ENCODE measurements around the gene SRCAP.
"Not testable (repeated sequence)": the region's sequence is repeated elsewhere in the genome, so short reads cannot be mapped to it uniquely, and the experiment has no call there.

Gene SRCAP

GRCh38 chr16:30664616-30665109, 34.3 kb upstream of the SRCAP start:
- no peak for DNase-seq

- DNase-seq: no peak
These were observed 33.7 kb upstream of the SRCAP start for GRCh38 chr16:30665155-30665829.

GRCh38 chr16:30665830-30666190, 33.2 kb upstream of the SRCAP start:
- no peak for DNase-seq

DNA sequence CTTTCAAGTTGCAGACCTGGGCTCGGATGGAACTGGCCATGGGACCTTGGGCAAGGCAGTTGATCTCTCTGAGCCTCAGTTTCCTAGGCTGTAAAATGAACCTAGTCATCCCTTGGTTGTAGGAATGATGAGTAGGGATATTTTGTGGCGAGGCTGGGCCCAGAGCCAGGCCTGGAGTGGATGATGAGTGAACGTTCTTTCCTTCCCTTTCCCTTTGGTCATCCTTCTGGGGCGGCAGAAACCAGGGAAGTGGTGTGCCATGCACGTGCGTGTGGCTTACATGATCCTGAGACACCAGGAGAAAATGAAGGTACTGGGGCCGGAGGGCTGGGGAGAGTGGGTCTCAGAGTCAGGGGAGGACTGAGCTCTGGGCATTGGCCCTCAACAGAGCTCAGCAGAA, 32.3 kb upstream of the SRCAP start:
- no peak for DNase-seq

DNA sequence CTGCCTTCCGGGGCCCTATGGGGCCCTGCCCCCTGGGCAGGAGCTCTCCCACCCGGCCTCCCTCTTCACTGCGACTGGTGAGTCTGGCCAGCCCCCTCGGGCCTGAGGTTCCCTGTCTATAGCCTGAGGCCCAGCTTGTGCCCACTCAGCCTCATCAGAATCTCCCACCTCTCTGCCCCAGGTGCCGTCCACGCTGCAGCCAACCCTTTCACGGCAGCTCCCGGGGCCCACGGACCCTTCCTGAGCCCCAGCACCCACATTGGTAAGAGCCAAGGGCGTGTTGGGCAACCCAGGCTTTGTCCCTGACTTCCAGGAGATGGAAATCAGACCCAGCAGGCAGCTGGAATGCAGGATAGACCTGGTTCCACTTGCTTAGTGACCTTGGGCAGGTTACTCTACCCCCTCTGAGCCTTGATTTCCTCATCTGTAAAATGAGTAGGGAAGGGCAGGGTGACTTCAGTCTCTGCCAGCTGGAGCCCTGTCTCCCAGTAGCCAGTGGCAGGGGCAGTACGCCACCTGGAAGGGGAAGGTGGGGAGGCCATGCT, 31.5 kb upstream of the SRCAP start:
- no peak for DNase-seq

GRCh38 chr16:30668393-30668792, 30.6 kb upstream of the SRCAP start:
- DNase-seq: no peak

DNA sequence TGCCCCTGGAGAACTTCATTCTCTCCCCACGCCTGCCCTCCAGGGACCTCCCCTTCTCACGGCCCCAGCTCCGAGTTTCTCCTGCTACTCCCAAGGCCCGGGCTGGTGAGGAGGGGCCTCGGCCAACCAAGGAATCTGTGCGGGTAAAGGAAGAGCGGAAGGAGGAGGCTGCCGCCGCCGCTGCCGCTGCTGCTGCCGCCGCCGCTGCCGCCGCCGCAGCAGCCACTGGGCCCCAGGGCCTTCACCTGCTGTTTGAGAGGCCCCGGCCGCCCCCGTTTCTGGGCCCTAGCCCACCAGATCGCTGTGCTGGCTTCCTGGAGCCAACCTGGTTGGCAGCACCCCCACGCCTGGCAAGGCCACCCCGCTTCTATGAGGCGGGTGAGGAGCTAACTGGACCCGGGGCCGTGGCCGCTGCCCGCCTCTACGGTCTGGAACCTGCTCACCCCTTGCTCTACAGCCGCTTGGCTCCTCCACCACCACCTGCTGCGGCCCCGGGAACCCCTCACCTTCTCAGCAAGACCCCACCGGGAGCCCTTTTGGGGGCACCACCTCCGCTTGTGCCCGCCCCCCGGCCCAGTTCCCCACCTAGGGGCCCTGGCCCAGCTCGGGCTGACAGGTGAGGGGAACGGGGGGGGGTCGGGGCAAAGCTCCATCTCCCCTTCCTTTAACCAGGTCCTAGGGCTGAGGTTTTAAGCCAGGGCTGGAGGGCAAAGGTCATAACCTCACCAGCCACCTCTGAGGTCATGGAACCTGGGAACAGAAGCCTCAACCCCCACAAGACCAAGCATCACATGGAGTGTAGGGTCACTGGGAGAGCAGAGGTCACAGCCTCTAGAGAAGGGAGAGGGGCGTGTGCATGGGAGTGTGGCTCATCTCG, 29.7 kb upstream of the SRCAP start:
- DNase-seq: no peak

- no peak for DNase-seq
These were observed 28.8 kb upstream of the SRCAP start for GRCh38 chr16:30669903-30670824.

GRCh38 chr16:30675143-30675542, 23.8 kb upstream of the SRCAP start:
- DNase-seq: no peak

DNA sequence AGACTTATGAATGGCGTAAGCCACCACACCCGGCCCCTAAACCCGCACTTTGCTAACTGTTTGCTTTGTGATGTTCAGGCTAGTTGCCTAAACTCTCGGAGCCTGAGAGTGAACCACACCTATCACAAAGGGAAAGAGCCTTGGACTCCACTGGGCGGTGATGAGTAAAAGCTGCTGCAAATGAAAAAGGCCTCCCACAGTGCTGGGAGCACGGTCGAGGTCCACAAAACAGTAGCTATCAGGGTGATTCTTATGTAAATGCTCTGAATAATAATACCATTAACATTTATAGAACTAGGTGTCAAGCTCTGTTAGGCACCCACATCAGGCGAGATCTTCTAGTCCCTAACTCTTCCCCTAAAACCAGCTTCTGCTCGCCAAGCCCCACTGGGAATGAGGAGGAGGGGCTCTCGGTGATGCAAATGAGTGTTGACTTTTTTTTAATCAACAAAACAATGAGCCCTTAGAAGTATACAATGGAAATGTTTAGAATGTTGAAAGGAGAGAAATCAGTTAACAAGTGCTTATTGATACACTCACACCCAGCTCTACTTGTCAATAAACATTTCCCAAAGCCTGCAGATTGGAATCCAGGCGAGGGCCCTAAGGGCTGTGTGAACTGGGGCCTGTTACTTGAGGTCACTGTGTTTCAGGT, 20.9 kb upstream of the SRCAP start:
- DNase-seq: no peak

- no peak for DNase-seq
These were observed 20.4 kb upstream of the SRCAP start for GRCh38 chr16:30678586-30678970.

GRCh38 chr16:30680326-30680725, 18.6 kb upstream of the SRCAP start:
- no peak for DNase-seq

DNA sequence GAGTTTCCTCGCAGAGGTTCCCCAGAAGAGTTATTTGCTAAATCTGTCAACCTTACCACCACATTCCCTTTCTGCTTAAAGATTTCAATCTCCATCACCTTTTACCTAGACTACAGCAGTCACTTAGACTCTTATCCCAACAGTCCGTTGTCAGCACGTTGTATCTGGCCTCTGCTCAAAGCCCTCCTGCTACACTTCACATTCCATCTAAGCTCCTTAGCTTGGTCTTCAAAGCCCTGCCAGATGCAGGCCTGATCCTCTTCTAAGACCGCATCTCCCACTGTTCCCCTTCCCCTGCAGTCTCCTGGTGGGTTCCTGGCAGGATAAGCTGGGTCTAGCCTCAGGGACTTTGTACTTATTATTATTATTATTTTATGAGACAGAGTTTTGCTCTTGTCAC, 10.3 kb upstream of the SRCAP start:
- no peak for DNase-seq

DNA sequence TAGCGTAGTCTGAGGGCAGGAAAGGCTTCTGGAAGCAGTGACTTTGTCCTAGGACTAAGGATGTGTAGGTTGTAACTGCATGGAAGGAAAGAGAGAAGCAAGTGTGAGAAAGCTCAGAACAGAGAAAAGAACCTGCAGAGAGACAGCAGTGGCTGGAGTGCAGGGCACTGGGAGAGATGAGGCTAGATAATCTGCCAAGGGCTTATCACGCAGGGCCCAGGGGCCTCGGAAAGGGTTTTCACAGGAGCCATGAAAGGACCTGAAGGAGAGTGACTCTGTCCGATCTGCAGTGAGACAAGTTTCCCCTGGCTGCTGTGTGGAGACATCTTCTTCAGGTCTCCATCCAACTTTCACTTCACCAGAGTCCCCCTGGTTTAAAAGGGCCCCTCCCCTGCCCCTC, 7.1 kb upstream of the SRCAP start:
- DNase-seq: no peak

DNA sequence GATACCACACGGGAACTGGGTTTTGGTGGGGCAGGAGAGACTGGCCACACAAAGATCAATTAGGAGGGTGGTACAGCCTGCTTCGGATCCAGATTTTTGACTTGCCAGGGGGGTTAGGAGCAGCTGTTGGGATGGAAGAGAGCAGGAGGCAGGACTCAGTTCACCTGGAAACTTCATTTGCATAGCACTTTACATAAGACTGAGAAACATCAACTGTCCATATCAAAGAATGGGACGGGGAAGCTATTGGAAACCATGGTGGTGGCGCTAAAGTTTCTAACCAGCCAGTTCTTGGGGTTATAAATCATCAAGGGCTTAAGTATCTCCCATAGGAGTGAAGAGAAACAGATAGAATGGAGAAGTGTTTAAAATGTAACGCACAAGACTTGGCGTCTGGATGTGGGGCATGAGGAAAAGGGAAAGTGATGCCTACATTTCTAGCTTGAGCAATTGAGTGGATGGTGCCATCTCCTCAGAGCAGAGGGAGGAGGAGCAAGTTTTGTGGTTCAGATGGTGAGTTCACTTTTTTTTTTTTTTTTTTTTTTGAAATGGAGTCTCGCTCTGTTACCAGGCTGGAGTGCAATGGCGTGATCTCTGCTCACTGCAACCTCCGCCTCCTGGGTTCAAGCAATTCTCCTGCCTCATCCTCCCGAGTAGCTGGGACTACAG, 6.4 kb upstream of the SRCAP start:
- no peak for DNase-seq

DNA sequence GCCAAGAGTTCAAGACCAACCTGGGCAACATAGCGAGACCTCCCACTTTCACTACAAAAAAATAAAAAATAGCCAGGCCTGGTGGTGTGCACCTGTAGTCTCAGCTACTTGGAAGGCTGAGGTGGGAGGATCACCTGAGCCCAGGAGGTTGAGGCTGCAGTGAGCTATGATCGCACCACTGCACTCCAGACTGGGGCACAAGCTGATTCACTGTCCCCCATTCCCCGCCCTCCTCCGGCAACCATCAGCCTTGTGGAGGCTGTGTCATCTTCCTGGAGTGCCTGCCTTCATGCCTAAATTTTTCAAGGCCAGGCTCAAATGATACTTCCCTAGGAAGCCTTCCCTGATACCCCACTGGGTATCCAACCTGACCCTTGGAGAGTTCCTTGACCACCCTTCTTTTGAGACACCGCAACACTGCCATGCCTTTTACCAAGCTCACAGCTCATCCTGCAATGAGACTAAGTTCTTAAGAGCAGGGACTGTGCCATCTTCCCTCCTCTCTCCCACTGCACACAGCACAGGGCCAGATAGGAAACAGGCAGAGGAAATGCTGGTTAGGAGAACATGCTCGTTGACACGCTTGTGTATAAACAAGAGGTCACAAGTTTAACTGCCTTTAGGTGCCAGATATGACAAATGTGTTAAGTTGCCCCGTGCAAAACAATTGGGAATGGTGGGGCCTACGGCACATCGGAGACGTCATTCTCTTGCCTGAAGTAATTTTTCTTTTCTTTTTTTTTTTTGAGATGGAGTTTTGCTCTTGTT, 3.9 kb upstream of the SRCAP start:
- no peak for DNase-seq

DNA sequence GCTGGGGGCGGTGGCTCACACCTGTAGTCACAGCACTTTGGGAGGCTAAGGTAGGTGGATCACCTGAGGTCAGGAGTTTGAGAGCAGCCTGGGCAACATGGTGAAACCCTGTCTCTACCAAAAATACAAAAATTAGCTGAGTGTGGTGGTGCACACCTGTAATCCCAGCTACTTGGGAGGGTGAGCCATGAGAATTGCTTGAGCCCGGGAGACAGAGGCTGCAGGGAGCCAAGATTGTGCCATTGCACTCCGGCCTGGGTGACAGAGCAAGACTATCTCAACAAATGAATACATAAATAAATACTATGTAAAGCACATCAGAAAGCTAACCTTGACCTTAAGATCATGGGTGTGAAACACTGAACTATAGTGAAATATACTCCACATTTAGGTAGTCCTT, 2.3 kb upstream of the SRCAP start:
- not testable (repeated sequence) for DNase-seq

DNA sequence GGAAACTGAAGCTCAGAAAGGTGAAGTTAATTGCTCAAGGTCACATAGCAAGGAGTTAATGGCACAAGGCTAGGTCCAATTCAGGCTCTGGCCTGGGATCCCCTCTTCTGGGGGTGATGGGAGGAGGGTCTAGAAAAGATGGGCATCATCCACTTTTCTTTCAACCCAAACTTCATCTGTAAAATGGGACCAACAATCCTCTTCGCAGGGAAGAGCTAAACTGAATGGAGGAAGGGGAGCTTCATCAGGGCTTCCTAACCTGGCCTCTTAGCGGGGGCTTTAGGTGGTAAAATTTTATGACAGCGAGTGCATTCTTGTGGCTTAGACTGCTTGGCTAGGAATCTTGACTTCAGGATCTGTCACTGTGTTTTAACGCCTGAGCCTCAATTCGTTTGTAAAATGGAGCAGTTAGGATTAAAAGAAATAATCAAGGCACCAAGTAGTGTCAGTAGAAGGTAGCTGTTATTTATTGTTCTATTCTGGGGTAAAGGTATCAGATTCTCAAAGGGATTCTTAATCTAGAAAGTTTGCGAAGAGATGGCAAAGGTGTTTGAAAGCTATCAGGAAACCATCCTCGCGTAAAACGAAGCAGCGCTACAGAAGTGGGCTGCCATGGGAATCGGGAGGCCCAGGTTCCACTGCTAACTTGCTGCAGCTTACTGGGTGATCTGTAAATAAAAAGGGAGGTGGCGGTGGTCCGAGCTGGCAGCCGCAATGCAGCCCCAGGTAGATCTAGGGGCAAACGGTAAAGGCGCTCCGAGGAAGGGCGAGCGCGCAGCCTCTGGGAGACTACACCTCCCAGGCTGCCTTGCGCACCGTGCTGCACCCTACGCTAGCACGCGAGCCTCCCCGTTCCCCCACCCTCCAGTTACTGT, 1.5 kb upstream of the SRCAP start:
- no peak for DNase-seq

- DNase-seq: peak; percentile 99
These were observed 694 bp upstream of the SRCAP start for GRCh38 chr16:30698139-30698815.
